Adrenal gland (tissue), 5 donors: ENCODE data around the gene PTPRE.

Experiments
- POLR2A ChIP-seq, 2 donors: fragments of 450-650 bp; IDR thresholded peaks; one replicate each; pipeline ENCODE4 v1.6.1; 2017; ENCODE audit warnings: antibody characterized with exemption in 2 of 2, mild to moderate bottlenecking in 2 of 2, moderate library complexity in 1 of 2
- TF ChIP-seq, protein P1 (sequence below), 6 experiments: fragments of 450-650 bp in 4 of 6; fragments of 200-600 bp in 2 of 6; sonication (generic) in 1 of 6; IDR thresholded peaks; 1 replicate in 5 of 6; 2 replicates in 1 of 6; pipeline versions ENCODE4 v1.5.1 to v1.8.0; 2016 to 2021; ENCODE audit warnings: antibody characterized with exemption in 6 of 6, mild to moderate bottlenecking in 2 of 6, moderate library complexity in 1 of 6
- donor health status: DM: no; HTN: no; CAD: no.

DNA sequence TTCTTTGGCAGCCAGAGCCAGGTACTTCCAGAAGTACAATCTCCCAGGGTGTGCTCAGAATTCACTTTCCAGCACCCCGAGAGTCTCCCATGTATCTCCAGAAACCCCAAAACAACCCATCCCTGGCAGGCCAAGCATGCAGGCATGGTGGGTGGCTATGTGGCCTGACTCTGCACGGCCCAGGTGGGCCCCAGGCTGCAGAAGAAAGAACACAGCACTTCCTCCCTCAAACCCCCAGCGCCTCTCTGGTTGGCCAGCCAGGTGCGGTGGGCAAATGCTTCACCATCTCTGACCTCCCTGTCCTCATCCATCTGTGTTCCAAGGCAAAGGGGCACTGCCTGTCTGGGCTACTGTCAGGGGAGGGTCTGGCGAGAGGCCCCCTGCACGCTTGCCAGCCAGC, 119.0 kb downstream of the PTPRE start:
- TF ChIP-seq, protein P1, sequence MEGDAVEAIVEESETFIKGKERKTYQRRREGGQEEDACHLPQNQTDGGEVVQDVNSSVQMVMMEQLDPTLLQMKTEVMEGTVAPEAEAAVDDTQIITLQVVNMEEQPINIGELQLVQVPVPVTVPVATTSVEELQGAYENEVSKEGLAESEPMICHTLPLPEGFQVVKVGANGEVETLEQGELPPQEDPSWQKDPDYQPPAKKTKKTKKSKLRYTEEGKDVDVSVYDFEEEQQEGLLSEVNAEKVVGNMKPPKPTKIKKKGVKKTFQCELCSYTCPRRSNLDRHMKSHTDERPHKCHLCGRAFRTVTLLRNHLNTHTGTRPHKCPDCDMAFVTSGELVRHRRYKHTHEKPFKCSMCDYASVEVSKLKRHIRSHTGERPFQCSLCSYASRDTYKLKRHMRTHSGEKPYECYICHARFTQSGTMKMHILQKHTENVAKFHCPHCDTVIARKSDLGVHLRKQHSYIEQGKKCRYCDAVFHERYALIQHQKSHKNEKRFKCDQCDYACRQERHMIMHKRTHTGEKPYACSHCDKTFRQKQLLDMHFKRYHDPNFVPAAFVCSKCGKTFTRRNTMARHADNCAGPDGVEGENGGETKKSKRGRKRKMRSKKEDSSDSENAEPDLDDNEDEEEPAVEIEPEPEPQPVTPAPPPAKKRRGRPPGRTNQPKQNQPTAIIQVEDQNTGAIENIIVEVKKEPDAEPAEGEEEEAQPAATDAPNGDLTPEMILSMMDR (IDR thresholded peaks at IDR 0.05), result no peak
- TF ChIP-seq POLR2A (IDR thresholded peaks at IDR 0.05), result no peak
